NCI-H2107 treated with DMSO at 0.1 percent for 48 hours (cell line): ENCODE results near the gene LRRC75B.
"Not testable (repeated sequence)": the region's sequence is repeated elsewhere in the genome, so short reads cannot be mapped to it uniquely, and the experiment has no call there.

Experiments
- DNase-seq: peaks from one replicate; lab custom pipeline; 2025; ENCODE audit not compliant: unreplicated experiment; lab: John Stamatoyannopoulos, UW

LRRC75B gene

GRCh38 chr22:24555165-24556039, 37.5 kb downstream of the LRRC75B start, which contains the start of gene SNRPD3:
Gene SNRPD3, plus strand, starts transcription at chr22:24555999. Its CDS starts 1,676 bp downstream, at chr22:24557675.
- peak; percentile 84 for DNase-seq

GRCh38 chr22:24554313-24555164, 38.3 kb downstream of the LRRC75B start, which contains the start of gene GUCD1:
Gene GUCD1, minus strand, starts transcription at chr22:24555138. Its CDS starts 147 bp downstream, at chr22:24554991.
- DNase-seq: no peak

DNA sequence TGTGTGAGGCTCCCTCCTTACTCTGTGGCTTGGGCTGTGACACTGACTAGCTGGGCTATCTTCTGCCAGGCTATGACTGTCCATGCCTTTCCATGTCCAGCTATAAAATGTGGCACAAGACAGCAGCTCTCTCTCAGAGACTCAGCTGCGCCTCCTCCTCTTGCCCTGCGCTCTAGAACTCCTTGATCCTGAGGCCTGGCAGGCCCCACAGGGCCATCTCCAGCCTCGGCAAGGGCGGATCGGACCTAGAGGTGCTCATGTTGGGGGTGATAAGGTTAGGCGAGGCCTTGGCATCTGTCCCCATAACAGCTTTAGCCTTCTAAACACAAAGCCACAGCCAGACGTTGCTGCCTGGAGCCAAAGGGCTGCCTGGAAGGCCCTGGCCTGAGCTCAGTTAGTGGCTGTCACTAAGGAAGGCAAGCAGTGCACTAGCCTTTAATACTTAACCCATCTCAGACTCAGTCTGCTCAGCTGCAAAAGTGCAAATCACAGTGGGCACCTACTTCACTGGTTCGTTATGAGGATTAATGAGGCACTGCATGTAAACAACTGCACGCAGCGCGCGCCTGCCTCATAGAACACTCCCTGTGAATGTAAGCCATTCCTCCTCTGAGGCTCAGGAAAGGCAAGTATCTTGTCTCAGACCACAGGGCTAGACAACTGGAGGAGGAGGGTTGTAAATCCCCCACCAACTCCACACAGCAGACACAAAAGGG, 39.1 kb downstream of the LRRC75B start:
- no peak for DNase-seq

DNA sequence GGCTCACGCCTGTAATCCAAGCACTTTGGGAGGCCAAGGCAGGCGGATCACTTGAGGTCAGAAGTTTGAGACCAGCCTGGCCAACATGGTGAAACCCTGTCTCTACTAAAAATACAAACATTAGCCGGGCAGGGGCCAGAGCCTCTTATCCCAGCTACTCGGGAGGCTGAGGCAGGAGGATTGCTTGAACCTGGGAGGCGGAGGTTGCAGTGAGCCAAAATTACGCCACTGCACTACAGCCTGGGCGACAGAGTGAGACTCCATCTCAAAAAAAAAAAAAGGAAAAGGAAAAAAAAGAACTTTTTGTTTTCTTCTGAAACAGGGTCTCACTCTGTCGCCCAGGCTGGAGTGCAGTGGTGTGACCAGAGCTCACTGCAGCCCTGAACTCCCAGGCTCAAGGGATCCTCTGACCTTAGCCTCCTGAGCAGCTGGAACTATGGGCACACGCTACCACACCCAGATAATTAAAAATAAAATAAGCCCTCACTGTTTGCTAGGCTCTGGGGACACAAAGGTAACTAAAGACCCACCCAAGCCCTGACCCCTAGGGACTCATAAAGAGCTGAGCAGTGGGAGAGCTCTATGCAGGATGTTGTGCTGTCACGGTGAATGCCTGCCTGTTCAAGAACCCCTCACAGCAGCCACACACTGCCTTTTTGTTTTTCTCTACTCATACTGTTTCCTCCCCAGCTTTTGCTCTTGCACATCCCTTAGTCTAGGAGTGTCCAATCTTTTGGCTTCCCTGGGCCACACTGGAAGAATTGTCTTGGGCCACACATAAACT, 40.2 kb downstream of the LRRC75B start:
- not testable (repeated sequence) for DNase-seq

DNA sequence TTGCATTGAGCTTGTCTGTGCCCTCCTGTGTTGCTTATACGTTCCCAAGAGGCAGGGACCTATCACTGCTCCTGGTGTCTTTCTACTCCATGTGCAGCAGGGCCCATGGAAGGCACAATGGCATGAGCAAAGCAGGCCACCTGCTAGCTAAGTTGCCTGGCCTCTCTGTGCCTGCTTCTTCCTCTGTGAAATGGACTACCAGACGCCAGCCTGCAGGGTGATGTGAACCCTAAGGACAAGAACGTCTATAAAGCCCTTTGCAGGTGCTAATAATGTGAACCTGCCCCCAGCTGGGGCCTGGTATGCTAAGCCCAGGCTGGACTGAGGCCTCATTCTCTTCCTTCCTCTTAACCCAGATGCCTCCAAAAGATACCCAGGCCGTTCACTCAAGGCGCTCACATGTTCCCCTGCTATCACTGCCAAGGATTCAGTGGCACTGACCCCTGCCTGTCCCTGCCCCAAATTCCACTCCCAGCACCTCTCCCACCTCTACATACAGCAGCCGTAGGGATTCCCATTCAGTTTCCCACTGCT, 41.9 kb downstream of the LRRC75B start:
- DNase-seq: no peak

DNA sequence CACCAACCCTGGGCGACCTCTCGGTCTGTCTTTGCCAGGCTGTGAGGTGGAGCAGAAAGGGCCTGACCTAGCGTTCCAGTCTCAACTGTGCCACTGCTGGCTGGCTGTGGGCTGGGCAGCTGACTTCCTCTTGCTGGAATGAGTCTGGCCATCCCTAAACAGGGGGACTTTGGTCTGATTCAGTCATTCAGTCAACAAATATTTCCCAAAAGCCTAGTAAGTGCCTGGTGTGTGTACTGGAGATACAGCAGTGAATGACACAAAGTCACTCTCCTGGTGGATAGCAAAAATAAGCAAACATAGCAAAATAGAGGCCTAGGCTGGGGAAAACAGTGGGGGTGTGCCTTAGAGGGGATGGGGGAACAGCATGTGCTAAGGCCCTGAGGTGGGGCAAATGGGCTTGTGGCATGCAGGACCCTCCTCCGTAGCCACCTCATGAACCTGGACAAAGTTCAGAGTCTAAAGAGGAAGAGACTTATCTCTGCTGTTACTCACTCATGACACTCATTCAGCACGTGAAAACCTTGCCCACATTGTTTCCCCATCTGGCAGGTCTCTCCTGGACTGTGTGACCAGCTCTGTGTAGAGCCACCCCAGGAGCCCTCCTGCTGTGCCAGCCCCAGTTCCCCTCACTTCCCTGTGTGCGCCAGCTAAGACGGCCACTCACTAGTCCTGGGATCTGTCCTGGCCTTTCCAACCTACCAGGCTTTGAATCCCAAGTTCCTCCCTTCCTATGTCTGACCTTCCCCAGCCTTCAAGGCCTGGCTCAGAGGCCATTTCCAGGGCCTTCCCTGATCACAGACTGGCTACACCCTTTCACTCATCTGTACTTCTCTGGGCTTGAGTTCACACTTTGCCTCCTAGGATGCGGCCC, 42.6 kb downstream of the LRRC75B start:
- DNase-seq: no peak

DNA sequence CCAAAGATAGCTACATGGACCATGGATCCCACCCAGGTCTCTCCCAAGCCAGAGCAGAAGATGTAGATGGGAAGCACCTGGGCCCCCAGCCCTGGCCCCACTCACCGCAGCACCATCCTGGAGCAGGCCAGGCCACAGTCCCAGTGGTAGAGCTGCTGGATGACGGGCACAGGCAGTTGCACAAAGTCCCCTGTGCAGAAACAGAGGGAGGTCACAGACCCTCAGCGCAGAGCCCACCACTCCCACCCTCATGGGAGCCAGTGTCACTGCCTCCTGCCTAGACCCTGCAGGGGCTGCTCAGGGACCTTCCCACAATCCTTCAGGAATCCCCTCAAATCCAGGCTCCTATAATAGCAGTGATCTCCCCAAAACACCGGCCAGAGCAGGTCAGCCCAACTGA, 44.1 kb downstream of the LRRC75B start:
- no peak for DNase-seq

DNA sequence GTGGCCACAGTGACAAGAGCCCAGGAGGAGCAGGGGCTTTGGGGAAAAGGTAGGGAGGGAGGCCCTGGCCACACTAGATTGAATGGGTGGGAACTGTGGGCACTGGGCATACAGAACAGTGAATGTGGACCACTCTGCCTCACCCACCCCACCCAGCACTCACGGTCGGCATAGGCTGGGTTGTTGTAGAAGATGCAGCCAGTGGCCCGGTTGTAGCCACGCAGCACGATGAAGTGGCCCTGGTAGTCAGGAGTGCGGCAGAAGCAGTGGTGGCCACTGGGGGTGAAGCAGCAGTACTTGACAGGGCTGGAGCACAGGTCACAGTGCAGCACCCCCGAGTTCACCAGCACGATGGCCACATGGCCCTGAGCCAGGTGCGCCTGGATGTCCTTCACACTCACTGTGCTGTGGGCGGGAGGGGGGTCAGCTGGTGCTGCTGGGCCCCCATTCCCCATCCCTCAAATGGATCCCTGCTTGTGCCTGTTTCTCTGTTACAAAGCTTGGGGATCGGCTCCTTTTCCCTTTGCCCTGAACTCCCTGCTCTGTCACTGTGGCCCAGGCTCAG, 49.1 kb downstream of the LRRC75B start:
- DNase-seq: no peak

GRCh38 chr22:24543185-24543601, 49.7 kb downstream of the LRRC75B start:
- no peak for DNase-seq

DNA sequence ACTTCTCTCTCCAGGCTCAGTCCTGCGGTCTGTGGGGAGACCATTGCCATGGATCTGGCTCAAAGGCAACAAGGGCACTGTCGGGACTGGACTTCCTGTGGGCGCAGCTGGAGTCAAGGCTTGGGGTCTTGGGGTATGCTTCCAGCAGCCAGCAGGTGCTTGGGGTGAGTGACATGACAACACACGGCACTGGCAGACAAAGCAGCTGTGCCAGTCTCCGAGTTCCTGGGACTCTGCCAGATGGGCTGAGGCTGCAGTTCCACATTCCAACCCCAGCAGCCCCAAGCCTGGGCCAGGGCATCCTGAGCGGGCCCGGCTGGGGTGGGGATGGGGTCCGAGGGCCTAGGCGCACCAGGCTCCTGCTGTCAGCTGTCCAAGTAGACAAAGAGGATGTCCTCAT, 50.2 kb downstream of the LRRC75B start:
- no peak for DNase-seq

DNA sequence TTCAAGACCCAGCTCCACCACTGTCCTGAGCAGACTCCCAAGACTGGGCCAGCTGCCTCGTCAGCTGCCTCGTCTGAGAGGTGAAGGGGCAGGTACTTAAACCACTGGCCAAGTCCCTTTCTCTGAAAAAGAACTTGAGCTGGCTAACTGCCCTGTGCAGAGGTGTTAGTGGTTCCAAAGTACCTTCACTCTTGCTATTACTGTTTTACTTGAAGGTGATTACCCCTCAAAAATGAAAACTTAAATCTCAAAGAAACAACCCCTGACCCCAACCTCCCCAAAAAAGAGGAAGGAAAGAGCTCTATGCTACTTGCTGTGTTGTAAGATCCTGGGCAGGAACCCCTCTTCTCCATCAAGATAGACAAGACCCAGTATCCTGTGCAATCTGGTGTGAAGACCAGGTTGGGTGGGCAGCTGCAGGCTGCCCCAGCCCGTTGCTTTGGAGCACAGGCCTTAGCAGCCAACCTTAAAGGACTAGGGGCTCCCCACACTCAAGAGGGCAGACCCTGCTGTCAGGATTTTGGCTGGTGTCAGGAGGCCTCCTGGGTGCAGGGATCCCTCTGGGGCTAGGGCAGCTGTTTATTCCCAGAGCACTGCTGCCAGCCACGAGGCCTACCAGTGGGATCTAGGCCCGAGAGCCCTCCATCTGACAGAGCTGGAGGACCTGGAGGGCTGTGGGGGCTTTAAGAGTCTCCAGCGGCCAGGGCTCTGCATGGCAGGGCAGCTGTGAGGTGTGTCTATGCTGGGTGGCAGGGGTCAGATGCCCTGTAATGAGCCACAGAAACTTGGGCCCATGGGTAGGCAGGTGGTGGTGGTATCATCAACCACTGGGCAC, 51.0 kb downstream of the LRRC75B start:
- DNase-seq: no peak

DNA sequence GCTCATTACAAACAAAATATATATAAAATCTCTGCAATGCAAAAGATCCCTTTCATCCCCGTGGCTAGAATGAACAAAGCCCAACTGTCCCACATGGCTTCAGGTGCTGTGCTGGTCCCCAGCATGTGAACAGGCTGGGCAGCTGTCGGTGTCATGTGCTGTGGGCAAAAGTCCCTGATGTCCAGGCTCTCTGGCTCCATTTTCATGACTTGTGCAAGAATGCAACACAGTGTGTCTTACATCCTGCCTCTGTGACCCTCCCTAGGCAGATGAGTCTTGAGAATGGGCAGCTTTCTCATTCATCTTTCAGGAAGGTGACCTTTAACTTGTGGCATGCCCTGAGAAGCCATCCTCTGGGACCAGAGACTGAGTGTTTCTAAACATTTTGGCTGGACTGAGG, 52.4 kb downstream of the LRRC75B start:
- DNase-seq: no peak

- no peak for DNase-seq
Observed at GRCh38 chr22:24536089-24536488, 56.8 kb downstream of the LRRC75B start.
